HCT116 (cell line): ENCODE measurements around the gene NR2C2. TPM values are rescaled to one million over a fixed set of nuclear protein-coding genes. Genes with fewer than 3 reads are reported as not detected.

Experiments
- ATAC-seq: fragments of 200-7000 bp; cut with Tn5 transposase; 2 replicates; pipeline ENCODE4 v1.9.1; 2020; ENCODE audit warnings: mild to moderate bottlenecking, moderate library complexity
- BruUV-seq: library from RNA; stranded (reverse); fragments of 400-500 nt; replicated peaks from 2 replicates; lab custom pipeline; 2021; lab: Mats Ljungman, UMichigan
- CTCF ChIA-PET: fragments of 300-600 bp; sonication (Branson Sonifier 250); formaldehyde crosslinking; loops from one replicate; lab custom pipeline; 2021; ENCODE audit warnings: antibody characterized with exemption; lab: Charles Lee
- POLR2A ChIA-PET: fragments of 300-600, 350-600 bp; sonication (Branson Sonifier 250); formaldehyde crosslinking; loops from one replicate; lab custom pipeline; 2021; ENCODE audit warnings: antibody characterized with exemption; lab: Charles Lee
- RAD21 ChIA-PET, 2 experiments: fragments of 300-600 bp; sonication (Branson Sonifier 250); formaldehyde crosslinking; loops; one replicate each; lab custom pipeline; 2023; ENCODE audit warnings: low total read pairs in 2 of 2; ENCODE audit not compliant: uncharacterized antibody in 2 of 2, unreplicated experiment in 2 of 2, low non-redundant PET in 1 of 2; lab: Charles Lee
- DNase-seq: peaks from one replicate; pipeline ENCODE4 v3.0.0-alpha.2; 2010; ENCODE audit warnings: low read depth, low spot score
- H2AFZ ChIP-seq: fragments of 200-600 bp; shearing (Covaris generic), sonication (generic); 2 replicates; pipeline ENCODE4 v1.6.1; 2017; ENCODE audit warnings: low read depth, mixed run types, mixed read lengths, antibody characterized with exemption, low read length; ENCODE audit not compliant: poor library complexity, severe bottlenecking
- H3K27ac ChIP-seq: 2 replicates; pipeline ENCODE4 v1.5.1; 2012; ENCODE audit warnings: low read depth, low read length
- H3K27me3 ChIP-seq: fragments of 200-600 bp; sonication (generic); 2 replicates; pipeline ENCODE4 v1.6.1; 2016; ENCODE audit warnings: mixed run types, low read length, mixed read lengths; ENCODE audit not compliant: insufficient read depth
- H3K36me3 ChIP-seq, 2 experiments: fragments of 200-500 bp in 1 of 2; fragments of 200-600 bp in 1 of 2; sonication (Bioruptor generic) in 1 of 2; sonication (generic) in 1 of 2; 2 replicates each; pipeline versions ENCODE4 v1.5.1 to v1.6.1; 2014 to 2016; ENCODE audit warnings: low read length in 2 of 2, inconsistent platforms in 1 of 2, mixed read lengths in 1 of 2, mixed run types in 1 of 2; ENCODE audit not compliant: insufficient read depth in 2 of 2, control insufficient read depth in 1 of 2
- H3K4me1 ChIP-seq, 2 experiments: fragments of 200-600 bp in 1 of 2; sonication (generic) in 1 of 2; 2 replicates each; pipeline versions ENCODE4 v1.5.1 to v1.6.1; 2012 to 2017; ENCODE audit warnings: low read length in 2 of 2, inconsistent platforms in 1 of 2, mild to moderate bottlenecking in 1 of 2, mixed read lengths in 1 of 2, mixed run types in 1 of 2, moderate library complexity in 1 of 2; ENCODE audit not compliant: insufficient read depth in 2 of 2, control insufficient read depth in 1 of 2
- H3K4me2 ChIP-seq: fragments of 200-600 bp; sonication (generic); 2 replicates; pipeline ENCODE4 v1.6.1; 2017; ENCODE audit warnings: mixed run types, low read length, mixed read lengths
- H3K4me3 ChIP-seq, 2 experiments: fragments of 200-600 bp in 1 of 2; sonication (generic) in 1 of 2; replicated peaks in 1 of 2; 2 replicates each; pipeline ENCODE4 v1.5.1; 2011 to 2016; ENCODE audit warnings: low read length in 2 of 2, control low read depth in 1 of 2, low read depth in 1 of 2, mild to moderate bottlenecking in 1 of 2, mixed read lengths in 1 of 2, mixed run types in 1 of 2
- H3K79me2 ChIP-seq: fragments of 200-600 bp; sonication (generic); 2 replicates; pipeline ENCODE4 v1.6.1; 2017; ENCODE audit warnings: mild to moderate bottlenecking, mixed run types, low read length, moderate library complexity, mixed read lengths; ENCODE audit not compliant: insufficient read depth
- H3K9ac ChIP-seq: fragments of 200-600 bp; sonication (generic); 2 replicates; pipeline ENCODE4 v1.6.1; 2016; ENCODE audit warnings: low read length, mixed read lengths
- H3K9me2 ChIP-seq: fragments of 200-600 bp; sonication (generic), shearing (Covaris generic); 2 replicates; pipeline ENCODE4 v1.6.1; 2017; ENCODE audit warnings: mixed run types, mild to moderate bottlenecking, moderate library complexity; ENCODE audit not compliant: insufficient read depth
- H3K9me3 ChIP-seq, 2 experiments: fragments of 200-500 bp in 1 of 2; fragments of 200-600 bp in 1 of 2; sonication (Bioruptor generic) in 1 of 2; sonication (generic) in 1 of 2; 2 replicates each; pipeline ENCODE4 v1.6.1; 2014 to 2017; ENCODE audit warnings: low read length in 2 of 2, mixed read lengths in 2 of 2, inconsistent platforms in 1 of 2, low read depth in 1 of 2, mild to moderate bottlenecking in 1 of 2, mixed run types in 1 of 2, moderate library complexity in 1 of 2; ENCODE audit not compliant: control insufficient read depth in 1 of 2, insufficient read depth in 1 of 2
- H4K20me1 ChIP-seq: fragments of 200-600 bp; sonication (generic), shearing (Covaris generic); 2 replicates; pipeline ENCODE4 v1.6.1; 2017; ENCODE audit warnings: mixed run types, mild to moderate bottlenecking, moderate library complexity; ENCODE audit not compliant: insufficient read depth
- ATF3 ChIP-seq: IDR thresholded peaks from 2 replicates; pipeline ENCODE4 v1.6.1; 2012
- CBX3 ChIP-seq: IDR thresholded peaks from 2 replicates; pipeline ENCODE4 v1.6.1; 2012; ENCODE audit warnings: low read depth
- EGR1 ChIP-seq: IDR thresholded peaks from 2 replicates; pipeline ENCODE4 v1.6.1; 2012; ENCODE audit warnings: low read depth
- EZH2 ChIP-seq: fragments of 200-600 bp; sonication (generic); IDR thresholded peaks from 2 replicates; pipeline ENCODE4 v1.6.1; 2017; ENCODE audit warnings: antibody characterized with exemption, mixed run types
- EZH2phosphoT487 ChIP-seq: fragments of 200-600 bp; IDR thresholded peaks from 2 replicates; pipeline ENCODE4 v1.6.1; 2018; ENCODE audit warnings: antibody characterized with exemption, borderline replicate concordance
- FOSL1 ChIP-seq: IDR thresholded peaks from 2 replicates; pipeline ENCODE4 v1.6.1; 2012; ENCODE audit warnings: low read depth
- JUND ChIP-seq: IDR thresholded peaks from 2 replicates; pipeline ENCODE4 v1.6.1; 2012
- POLR2AphosphoS5 ChIP-seq: IDR thresholded peaks from 2 replicates; pipeline ENCODE4 v1.6.1; 2011; ENCODE audit warnings: mild to moderate bottlenecking, low read depth, low read length, moderate library complexity
- RAD21 ChIP-seq: IDR thresholded peaks from 2 replicates; pipeline ENCODE4 v1.6.1; 2012; ENCODE audit warnings: low read depth, mild to moderate bottlenecking
- SRF ChIP-seq: IDR thresholded peaks from 2 replicates; pipeline ENCODE4 v1.6.1; 2012; ENCODE audit warnings: low read depth
- TCF7L2 ChIP-seq: IDR thresholded peaks from 2 replicates; pipeline ENCODE4 v1.7.0; 2011; ENCODE audit warnings: borderline replicate concordance, inconsistent platforms; ENCODE audit not compliant: insufficient read depth, insufficient read length; ENCODE audit errors: extremely low read depth
- YY1 ChIP-seq: IDR thresholded peaks from 2 replicates; pipeline ENCODE4 v1.6.1; 2011; ENCODE audit warnings: low read length, low read depth, moderate library complexity, mild to moderate bottlenecking; ENCODE audit not compliant: insufficient replicate concordance; ENCODE audit errors: extremely low read depth
- ZFX ChIP-seq: fragments of 450-650 bp; IDR thresholded peaks from 2 replicates; pipeline ENCODE4 v1.6.1; 2017
- intact Hi-C: fragments of 100-400 bp; cut with micrococcal nuclease; formaldehyde crosslinking; loops from 2 replicates; pipeline ENCODE4 v1.10.0; 2022
- total RNA-seq: library from RNA; stranded (reverse); gene quantifications from one replicate; pipeline ENCODE4 v1.2.1, GENCODE V29; 2021; ENCODE audit not compliant: unreplicated experiment

The NR2C2 gene
- total RNA-seq, 1 experiment from 2014 or later = 45.0 TPM

DNA sequence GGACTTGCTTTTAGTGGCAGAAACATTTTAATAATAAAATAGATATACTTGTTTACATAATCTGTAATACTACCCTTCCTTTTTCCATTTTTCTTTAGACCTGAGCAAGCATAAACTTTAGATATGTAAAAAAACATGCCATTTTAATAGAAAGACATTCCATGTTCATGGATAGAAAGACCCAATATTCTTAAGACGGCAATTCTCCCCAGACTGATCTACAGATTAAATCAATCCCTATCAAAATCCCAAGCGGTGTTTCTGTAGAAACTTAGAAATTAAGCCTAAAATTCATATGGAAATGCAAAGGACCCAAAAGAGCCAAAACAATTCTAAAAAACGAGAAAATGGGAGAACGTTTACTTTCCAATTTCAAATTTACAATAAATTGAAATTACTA, 106.2 kb downstream of the NR2C2 start:
- Histone ChIP-seq H4K20me1 (peaks cover 15% of the 10 kb centered on the region; the same call in 1 of the 2 replicates), H3K27me3 (no peaks in the 10 kb centered on the region), H3K9me2 (no peaks in the 10 kb centered on the region), H3K27ac (no peak overlapping the region), H3K79me2 (peaks cover 98% of the 10 kb centered on the region), H3K4me2 (no peak overlapping the region), H3K4me1 (no peaks in the 10 kb centered on the region), H3K9ac (no peak overlapping the region), H3K36me3 (peaks cover 32 to 72% of the 10 kb centered on the region in 2 experiments; a peak in 3 of 4 replicates)
- intact Hi-C loops = no loop called here
- ChIA-PET RAD21 (no interaction called here), POLR2A (no interaction called here)
- BruUV-seq = no TSS peak
- no peak for DNase-seq
- no peak for TF ChIP-seq ZFX
- no peak for TF ChIP-seq POLR2AphosphoS5
- no peak for TF ChIP-seq YY1
- TF ChIP-seq ATF3 = no peak
- no peak for TF ChIP-seq CBX3
- no peak for TF ChIP-seq TCF7L2
- no peak for TF ChIP-seq EZH2
- TF ChIP-seq, all 23 proteins: peak for 0
- H3K9me3 ChIP-seq = no peaks in the 10 kb centered on the region
- no peak overlapping the region for H2AFZ ChIP-seq
- CTCF ChIA-PET = no interaction called here
- H3K4me3 ChIP-seq = no peak overlapping the region
- ATAC-seq = no peak

DNA sequence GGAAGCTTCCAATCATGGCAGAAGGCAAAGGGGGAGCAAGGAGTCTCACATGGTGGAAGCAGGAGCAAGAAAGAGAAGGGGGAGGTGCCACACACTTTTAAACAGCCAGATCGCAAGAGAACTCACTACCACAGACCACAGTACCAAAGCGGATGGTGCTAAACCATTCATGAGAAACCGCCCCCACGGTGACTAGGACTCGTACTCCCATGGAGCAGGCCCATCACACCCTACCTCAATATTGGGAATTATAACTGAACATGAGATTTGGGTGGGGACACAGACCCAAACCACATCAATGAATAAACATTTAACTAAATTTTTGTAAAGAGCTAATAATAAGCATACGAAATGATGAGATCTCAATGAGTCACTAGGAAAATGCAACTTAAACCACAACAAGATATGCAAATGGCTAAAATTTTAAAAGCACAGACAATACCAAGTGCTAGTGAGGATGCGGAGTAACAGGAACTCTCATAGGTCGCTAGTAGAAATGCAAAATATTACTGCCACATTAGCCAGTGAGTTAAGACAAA, 107.7 kb downstream of the NR2C2 start:
- H4K20me1 ChIP-seq = peaks cover 10% of the 10 kb centered on the region; the same call in 1 of the 2 replicates
- ATAC-seq (no peak), DNase-seq (no peak)
- no peaks in the 10 kb centered on the region for H3K27me3 ChIP-seq
- H2AFZ ChIP-seq = no peak overlapping the region
- no peak for TF ChIP-seq EZH2phosphoT487
- TF ChIP-seq ZFX = no peak
- no peak for TF ChIP-seq EGR1
- TF ChIP-seq SRF = no peak
- no peak for TF ChIP-seq RAD21
- no peak for TF ChIP-seq FOSL1
- TF ChIP-seq YY1 = no peak
- no peak for TF ChIP-seq CBX3
- no peak for TF ChIP-seq POLR2AphosphoS5
- TF ChIP-seq JUND = no peak
- RAD21 ChIA-PET = no interaction called here
- peaks cover 98% of the 10 kb centered on the region for H3K79me2 ChIP-seq
- POLR2A ChIA-PET = no interaction called here
- no peaks in the 10 kb centered on the region for H3K9me2 ChIP-seq
- H3K27ac ChIP-seq = no peak overlapping the region
- H3K4me2 ChIP-seq = no peak overlapping the region
- no peak overlapping the region for H3K4me3 ChIP-seq
- no peak overlapping the region for H3K9ac ChIP-seq
- BruUV-seq = no TSS peak
- intact Hi-C loops = no loop called here
- H3K9me3 ChIP-seq = no peaks in the 10 kb centered on the region
- no peaks in the 10 kb centered on the region for H3K4me1 ChIP-seq
- CTCF ChIA-PET = interaction anchor here (1.3 kb wide), 1 partner anchor 9 kb away, joined by 3 read pairs; no protein-coding TSS in a partner anchor
- H3K36me3 ChIP-seq = peaks cover 20 to 71% of the 10 kb centered on the region in 2 experiments; a peak in 3 of 4 replicates
